SHP77 (cell line): ENCODE data around the gene CPXM2.
"Not testable (repeated sequence)": the region's sequence is repeated elsewhere in the genome, so short reads cannot be mapped to it uniquely, and the experiment has no call there.

ENCODE experiments used
- DNase-seq, 2 experiments: peaks; one replicate each; lab custom pipeline; 2025; lab: John Stamatoyannopoulos, UW

CPXM2 gene

DNA sequence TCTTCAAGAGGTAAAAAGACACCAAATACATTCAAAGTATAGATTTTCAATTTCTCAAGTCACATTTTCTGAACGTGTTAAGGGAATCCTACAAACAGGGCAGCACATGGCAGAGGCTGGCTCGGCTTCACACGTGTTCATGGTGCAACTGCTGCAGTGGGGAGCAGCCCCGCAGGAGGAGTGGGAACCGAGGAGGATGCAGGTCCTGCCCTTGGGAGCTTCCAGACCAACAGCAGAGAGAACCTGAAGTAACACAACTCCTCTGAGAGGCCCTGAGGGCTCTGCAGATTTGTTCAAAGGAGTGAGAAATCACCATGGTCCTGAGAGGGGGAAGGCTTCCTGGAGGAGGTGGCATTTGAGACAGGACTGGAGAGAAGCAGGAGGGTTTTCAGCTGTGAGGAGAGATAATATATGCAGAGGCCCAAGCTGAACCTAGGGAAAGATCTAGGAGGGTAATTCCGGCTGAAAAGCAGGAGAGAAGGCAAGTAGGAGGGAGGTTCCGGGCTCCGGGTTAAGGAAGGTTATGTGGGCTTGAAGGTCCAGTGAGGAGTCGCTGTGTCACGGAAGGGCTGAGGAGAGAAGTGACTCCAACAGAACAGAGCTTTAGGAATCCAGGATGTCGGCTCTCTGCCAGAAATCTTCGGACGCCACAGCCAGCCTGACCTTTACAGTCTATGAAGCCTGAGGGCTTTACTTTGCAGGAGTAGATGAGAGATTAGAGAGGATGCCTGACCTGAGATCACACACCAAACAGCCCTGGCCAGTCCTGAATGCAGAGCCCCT lies 148.0 kb downstream of the CPXM2 start:
- no peak for DNase-seq

- DNase-seq = no peak
These were observed 148.7 kb downstream of the CPXM2 start for GRCh38 chr10:123742751-123743440.

GRCh38 chr10:123741711-123742110 lies 149.9 kb downstream of the CPXM2 start:
- no peak for DNase-seq

DNA sequence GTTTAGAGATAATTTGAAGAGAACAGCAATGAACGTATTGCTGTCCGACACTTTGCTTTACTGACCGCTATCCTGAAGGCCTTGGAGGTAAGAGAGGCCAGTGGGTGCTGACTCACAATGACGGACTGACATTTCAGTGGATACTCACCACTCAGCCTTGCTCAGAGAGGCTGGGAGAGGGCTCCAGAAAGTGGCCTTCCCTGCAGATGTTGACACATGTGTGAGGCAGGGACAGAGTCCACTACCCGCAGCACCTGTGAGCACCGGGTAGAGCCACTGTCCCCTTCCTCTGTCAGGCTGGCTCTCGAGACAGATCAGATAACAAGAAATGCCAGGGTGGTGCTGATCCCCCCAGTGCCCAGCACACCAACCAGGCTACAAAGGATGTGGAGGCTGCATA lies 150.5 kb downstream of the CPXM2 start:
- DNase-seq = no peak

DNA sequence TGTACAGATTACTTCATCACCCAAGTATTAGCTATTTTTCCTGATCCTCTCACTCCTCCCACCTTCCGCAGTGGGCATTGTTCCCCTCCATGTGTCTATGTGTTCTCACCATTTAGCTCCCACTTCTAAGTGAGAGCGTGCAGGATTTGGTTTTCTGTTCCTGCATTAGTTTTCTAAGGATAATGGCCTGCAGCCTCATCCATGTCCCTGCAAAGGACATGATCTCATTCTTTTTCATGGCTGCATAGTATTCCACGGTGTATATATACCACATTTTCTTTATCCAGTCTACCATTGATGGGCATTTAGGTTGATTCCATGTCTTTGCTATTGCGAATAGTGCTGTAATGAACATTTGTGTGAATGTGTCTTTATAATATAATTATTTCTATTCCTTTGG lies 154.7 kb downstream of the CPXM2 start:
- not testable (repeated sequence) for DNase-seq

DNA sequence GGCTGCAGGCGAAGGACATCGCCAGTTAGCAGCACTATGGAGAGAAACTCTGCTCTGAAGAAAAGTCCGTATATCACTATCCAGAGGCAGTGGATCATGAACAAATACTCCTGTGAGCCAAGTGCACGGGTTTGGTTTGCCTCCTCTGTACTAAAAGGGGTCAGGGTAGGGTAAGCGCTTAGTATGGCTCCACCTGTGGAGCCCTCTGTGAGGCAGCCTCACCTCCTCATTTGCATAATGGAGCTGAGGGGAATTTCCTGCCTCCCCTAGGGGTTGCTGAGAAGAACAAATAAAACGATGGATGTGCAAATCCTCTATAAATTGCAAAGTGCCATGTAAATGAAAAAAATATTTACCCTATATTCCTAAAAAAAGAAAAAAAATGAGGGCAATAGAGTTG lies 162.1 kb downstream of the CPXM2 start:
- no peak for DNase-seq

DNA sequence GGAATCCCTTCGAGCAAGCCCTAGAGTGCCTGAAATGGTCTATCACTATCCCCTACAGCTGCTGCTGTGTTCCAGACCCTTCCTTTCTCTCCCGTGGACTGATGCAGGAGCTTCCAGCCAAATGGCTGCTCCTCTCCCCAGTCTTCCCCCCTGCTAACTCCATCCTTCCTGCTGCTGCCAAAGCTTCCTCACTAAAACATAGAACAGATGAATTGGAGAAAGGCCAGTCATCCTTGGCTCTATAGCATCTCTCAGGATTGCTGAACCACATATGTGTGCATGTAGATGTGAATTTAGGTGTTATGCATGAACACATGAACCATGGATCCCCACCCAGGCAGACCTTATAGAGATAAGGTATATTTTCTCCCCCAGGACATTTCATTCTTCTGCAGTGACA lies 164.8 kb downstream of the CPXM2 start:
- no peak for DNase-seq

GRCh38 chr10:123726381-123726780 lies 165.2 kb downstream of the CPXM2 start:
- DNase-seq = no peak

- DNase-seq = no peak
These were observed 166.9 kb downstream of the CPXM2 start for GRCh38 chr10:123724747-123725146.

DNA sequence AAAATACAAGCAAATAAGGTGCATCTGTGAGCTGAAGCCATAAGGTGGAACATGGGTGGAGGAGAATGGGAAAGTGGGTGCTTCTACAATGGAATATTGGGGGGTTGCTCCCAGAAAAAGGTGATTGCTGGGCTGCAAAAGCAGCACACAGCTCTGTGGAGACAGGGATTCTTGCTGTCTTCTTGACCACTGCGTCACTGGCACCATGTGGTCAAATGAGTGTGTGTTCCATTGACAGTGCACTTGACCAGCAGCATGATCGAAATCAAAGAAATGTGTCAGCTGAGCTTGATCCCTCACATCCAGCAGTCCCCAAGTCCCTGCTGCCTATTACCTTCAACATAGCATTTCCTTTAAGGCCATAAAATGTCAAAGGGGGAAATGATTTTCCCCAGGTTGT lies 169.3 kb downstream of the CPXM2 start:
- no peak for DNase-seq

DNA sequence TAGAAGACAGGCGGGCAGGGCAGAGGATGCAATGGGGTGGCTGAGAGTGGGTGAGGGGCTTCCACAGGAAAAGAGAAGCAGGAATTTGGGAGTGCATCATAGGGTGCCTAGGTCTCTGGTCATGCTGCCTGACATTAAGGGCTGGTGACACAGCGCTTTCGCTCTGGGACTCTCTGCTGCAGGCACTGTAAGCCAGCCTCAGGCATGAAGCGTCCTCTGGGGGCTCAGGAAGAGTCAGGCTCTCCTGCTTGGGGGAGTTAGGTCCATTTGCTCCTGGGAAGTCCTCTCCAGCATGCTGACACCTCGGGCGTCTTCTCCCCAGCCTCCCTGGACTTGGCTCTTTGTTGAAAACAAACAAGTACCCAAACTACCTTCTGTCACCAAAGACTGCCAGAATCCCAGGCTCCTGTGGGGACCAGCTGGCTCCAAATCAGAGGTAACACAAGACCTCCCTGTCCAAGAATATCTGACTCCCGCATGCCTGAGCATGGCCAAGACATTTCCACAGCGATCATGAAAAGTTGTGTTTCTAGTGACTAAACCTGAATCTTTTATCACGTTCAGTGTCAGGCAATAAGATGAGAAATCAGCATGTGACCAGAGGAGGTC lies 170.1 kb downstream of the CPXM2 start:
- no peak for DNase-seq

DNA sequence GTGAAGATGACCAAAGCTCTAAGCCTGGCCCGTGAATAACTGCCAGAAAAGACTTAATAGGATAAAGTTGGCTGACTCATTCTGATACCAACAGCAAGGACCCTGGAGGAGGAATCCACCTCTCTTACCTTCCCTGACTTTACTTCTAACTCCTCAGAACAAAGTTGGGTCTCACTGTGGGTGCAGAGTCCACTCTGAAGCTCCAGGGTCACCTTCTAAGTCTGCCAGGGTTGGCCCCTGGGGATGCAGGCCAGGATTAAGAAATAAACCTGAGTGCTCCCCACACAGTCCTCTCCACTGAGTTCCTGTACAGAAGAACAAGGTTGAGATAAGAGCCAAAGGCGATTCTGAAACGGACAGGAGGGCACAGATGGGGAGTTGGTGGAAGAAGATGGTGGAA lies 171.1 kb downstream of the CPXM2 start:
- no peak for DNase-seq

DNA sequence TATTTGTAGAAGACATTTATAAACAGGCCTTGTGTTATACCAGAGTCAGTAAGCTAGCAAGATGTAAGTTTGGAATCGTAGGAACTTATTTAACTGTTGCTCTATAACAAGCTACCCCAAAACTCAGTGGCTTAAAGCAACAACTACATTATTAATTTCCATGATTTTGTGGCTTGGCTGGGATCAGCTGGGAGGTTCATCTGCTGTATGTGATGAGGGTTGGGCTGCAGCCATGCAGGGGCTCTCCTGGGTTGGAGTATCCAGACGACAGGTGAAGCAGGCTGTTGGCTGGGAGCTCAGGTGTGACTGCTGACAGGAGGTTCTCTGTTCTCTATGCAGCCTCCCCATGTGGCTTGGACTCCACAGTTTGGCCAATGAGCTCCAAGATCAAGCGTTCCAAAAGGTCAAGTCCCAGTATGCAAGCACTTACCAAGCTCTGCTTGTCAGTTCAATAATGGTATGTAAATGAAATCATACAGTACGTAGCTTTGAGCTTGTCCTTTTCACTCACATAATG lies 173.0 kb downstream of the CPXM2 start:
- no peak for DNase-seq

DNA sequence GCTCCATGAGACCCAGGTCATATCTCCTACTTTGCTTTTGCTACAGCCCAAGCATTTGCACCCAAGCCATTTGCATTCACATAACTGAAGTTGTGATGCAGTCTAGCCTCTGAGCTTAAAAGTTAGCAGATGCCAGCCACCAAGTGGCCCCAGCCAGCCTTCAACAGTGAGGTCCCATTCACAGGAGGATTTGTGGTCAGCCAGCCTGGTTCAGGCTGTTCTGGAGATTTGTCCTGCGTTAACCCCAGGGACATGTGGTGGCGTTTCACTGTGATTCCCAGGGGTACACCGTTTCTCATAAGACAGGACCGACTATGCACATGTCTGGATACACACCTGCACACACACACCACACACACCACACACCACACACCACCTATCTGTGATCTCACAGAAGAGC lies 174.3 kb downstream of the CPXM2 start:
- DNase-seq = no peak

- DNase-seq = no peak
These were observed 176.1 kb downstream of the CPXM2 start for GRCh38 chr10:123715546-123715945.

DNA sequence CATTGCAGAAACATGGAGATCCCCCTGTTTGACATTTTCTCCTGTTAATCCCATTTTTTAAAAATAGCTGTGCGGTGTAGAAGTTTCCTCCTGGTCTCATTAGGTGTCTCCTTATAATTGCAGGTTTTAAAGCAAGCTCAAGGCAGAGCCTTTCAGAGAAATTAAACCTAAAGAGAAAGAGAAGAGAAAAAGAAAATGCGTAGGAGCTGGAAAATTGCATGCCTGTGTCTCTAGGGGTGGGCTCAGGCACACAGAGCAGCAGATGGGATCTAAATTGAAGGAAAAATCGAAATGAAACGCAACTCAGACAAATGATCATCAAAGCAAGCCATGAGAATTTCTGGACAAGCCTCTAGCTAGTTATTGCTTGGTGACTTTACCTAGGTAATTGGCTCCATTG lies 185.4 kb downstream of the CPXM2 start:
- no peak for DNase-seq

DNA sequence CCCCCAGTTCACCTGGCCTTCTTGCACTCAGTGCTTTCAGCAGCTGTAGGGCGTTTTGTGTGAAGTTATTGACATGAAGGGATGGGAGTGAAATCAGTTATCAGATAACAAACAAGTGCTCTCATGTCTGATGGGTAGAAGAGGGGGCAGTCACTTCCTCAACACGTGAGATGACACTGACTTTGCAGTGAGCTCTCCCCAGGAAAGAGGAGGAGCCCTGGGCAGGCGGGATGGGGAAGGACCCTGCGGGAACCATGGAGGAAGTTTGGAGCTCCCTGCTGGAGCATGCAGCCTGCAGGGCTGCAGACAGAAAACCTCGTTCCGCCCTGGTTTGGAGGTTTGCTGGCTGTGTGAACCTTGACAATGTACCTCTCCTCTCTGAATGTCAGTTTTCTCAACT lies 186.8 kb downstream of the CPXM2 start:
- no peak for DNase-seq

GRCh38 chr10:123704076-123704475 lies 187.5 kb downstream of the CPXM2 start:
- DNase-seq = no peak

- no peak for DNase-seq
These were observed 188.3 kb downstream of the CPXM2 start for GRCh38 chr10:123703195-123703790.
